Stromal cell of bone marrow (primary cell): ENCODE results near the gene P4HA2.

ENCODE experiments used
- DNase-seq: peaks from one replicate; pipeline ENCODE4 v3.0.0-alpha.2; 2012; ENCODE audit warnings: low read depth

Gene P4HA2

DNA sequence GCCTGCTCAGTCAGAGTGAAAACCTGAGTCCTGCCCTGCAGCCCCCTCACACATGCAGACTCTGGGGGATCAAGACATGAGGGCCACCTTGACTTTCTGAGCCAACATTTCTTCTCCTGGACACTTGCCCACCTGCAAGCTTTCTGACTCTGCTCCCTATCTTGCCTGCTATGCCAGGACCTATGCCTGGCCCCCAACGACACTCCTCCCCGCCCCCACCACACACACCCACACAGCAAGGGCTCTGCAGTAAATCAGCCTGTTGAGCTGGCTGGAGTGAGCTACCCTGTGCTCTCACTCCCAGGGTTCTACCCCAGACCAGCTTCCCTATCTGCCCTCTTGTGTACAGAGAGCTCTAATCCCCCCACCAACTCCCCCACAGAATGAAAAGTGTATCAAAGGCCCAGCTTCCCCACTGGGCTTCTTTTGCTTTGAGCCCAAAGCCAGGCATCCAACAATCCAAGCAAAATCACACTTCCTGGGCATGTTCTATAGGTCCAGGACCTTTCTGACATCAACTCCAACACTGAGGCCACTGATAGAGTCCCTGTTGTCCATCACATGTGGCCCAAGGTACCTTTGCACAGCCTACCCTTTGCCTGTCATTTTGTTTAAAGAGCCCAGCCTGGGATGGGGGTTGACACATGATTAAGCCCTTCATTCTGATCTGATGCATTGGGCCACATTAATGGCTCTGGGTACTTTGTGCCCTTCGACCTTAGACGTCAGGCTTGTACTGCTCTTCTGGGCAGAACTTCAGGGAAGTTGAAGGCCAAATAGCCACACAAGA lies 37.1 kb upstream of the P4HA2 start:
- DNase-seq = no peak

DNA sequence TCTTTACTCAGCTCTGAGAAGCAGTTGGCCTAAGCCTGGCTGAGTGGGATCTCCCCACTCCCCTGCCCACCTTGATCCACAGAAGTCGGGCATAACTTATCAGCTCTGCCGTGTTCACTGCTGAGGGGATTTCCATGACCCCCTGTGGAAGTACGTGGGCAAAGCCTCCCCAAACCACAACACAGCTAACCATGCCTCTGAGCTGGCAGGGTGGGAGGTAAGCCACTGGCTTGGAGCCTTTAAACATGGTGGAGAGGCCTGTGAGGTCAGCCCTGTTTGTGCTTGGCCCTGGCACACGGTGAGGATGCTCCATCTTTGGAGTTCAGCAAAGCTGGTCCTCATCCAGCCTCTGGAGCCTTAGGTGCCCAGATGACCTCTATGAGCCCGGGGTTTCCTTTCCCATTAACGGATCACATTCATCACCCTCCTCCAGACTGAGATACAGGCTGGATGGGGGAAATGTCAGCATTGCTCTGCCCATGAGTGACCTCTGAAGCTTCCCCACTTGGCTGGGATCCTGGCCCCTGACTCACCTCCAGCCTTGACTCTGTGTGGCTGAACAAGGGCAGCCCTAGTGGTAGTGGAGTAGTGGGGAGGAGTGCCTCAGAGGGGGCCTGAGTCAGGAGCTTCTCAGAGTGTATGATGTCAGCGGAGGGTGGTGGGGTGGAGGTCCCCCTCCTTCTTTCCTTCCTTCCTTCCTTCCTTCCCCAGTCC lies 36.1 kb upstream of the P4HA2 start:
- peak; percentile 97 for DNase-seq

DNA sequence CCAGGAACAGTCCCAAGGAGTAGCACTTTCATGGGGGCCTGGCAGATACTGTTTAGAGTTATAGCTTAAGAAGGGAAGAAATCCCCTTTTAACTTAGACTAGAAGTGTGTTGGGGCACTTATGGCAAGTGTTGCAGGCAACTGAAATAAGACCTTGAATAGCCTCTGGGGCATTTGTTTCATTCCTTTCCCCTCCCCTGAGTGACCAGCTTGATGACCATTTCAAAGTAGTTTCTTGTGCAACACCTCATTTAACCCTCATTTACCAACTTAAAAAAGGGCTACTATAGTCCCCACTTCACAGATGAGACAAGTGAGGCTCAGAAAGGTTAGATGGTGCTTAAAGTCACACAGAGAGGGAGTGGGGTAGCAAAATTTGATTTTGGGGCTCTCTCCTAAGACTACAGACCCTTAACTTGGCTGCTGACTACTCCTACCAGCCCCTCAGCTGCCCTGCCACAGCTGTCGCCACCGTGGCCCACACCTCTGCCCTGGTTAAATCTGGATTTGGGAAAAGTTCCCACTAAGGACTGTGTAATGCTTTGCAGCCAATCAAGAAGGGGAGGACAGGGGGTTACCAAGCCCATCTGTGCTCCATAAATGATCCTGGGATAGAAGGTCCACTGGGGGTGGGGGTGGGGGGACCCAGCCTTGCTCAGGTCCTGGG lies 35.4 kb upstream of the P4HA2 start:
- DNase-seq = no peak

GRCh38 chr5:132261881-132262845 lies 34.5 kb upstream of the P4HA2 start:
- DNase-seq = no peak

GRCh38 chr5:132260714-132261551 lies 33.3 kb upstream of the P4HA2 start:
- DNase-seq = peak; percentile 71

DNA sequence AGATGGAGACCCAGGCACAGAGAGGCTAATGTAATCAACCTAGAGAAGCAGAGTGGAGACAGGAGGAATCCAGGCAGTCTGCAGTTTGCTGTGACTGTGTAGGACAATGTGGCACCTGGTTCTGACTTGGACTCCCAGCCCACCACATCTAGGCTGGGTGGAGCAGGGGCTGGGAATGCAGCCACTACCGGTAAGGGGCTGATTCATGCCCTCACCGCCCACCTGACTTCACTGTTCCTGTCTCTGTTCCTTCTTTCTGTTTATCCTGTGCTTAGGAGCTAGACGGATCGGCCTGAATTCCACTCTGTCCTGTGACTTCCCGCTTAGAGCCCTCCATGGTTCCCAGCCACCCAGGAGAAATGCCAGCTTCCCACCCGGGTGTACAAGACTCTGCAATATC lies 32.4 kb upstream of the P4HA2 start:
- no peak for DNase-seq

DNA sequence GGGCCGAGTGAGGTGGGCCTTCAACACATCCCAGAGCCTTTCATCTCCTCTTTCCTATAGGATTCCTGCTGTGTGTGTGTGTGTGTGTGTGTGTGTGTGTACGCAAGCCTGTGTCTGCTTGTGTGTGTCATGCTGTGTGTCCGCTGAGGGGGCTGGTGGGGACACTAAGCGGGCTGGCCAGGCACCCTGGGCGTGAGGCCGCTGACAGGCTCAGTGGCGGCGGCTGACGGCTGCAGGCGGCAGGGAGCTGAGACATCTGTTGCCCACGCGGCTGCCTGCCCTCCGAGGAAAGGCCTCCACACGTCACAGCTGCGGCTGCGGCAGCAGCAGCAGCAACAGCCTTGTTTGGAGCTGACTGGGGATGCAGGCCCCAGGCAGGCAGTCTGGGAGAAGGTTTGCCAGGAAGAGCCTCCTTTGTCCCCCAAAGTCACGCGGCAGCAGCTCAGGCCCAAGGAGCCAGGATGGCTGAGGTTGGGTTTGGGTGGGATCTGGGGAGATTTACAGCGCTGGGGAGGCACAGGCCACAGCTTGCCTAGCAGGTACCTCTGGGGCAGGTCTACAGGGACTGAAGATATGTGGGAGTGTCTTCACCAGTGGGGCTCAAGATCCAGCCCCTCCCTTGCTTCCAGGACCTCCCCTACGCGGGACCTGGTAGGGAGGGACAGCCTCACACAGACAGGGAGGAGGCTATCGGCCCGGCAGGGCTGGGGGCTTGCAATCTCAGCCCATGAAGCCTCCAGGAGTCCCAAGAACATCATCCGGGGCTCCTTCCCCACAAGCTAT lies 31.6 kb upstream of the P4HA2 start:
- peak; percentile 80 for DNase-seq

GRCh38 chr5:132258102-132259068 lies 30.7 kb upstream of the P4HA2 start:
- peak; percentile 48 for DNase-seq

DNA sequence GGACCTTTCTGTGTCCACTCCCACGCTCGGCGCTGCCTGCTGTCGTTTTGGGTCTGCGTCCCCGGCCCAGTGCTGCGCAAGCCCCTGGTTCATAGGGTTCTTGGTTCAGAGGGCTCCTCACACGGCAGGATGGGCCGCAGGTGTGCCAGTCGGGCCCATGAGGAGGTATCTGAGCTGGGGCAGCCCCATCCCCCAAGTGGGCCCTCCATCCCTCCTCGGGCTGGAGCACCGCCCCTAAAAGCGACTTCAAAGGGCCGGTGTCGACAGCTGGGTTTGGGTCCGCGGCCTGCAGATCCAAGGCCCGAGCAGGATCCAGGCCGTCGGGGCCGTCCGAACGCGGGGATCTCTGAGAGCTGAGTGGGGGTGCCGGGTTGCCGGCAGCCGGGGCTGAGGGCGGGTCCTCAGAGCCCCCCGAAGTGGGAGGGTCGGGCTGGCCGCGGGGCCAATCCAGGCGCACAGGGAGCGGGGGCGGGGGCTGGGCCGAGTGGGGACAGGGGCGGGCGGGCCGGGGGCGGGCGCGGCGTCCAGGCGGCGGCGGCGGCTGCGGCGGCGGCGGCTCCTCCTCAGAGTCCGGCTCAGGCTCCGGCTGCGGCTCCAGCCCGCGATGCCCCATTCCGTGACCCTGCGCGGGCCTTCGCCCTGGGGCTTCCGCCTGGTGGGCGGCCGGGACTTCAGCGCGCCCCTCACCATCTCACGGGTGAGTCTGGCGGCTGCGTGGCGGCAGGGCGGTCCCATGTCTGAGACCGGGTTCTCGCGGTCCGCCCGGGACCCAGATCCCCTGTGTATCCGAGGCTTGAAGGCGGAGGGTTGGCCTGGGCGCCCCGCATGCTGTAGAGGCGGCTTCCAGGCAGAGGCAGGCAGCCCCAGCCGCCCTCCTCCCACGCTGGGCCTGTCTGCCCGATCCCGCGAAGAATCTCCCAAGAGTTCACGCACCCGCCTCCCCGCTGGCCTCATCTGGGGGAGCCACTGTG lies 29.8 kb upstream of the P4HA2 start, which contains the start of gene PDLIM4:
Gene PDLIM4 (plus strand): TSS at position 566 of the 971 bp plus-strand sequence. CDS start 39 bp downstream, at position 605.
- no peak for DNase-seq

DNA sequence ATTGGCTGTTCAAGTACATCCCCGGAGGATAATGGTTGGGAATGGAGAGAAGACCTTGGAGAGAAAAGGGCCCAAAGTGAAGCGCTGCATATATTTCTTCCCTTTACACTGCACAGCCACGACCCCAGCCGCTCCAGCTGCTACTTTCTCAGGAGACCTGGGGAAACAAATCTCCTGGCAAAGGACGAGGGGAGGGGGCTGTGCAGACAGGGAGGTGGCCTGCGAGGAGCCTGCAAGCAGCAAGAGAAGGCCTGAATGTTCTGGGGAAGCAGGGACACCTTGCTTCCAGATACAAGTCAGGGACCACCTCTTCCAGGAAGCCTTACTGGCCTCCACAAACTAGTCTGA lies 29.1 kb upstream of the P4HA2 start:
- DNase-seq = no peak

GRCh38 chr5:132256086-132256782 lies 28.6 kb upstream of the P4HA2 start:
- no peak for DNase-seq

DNA sequence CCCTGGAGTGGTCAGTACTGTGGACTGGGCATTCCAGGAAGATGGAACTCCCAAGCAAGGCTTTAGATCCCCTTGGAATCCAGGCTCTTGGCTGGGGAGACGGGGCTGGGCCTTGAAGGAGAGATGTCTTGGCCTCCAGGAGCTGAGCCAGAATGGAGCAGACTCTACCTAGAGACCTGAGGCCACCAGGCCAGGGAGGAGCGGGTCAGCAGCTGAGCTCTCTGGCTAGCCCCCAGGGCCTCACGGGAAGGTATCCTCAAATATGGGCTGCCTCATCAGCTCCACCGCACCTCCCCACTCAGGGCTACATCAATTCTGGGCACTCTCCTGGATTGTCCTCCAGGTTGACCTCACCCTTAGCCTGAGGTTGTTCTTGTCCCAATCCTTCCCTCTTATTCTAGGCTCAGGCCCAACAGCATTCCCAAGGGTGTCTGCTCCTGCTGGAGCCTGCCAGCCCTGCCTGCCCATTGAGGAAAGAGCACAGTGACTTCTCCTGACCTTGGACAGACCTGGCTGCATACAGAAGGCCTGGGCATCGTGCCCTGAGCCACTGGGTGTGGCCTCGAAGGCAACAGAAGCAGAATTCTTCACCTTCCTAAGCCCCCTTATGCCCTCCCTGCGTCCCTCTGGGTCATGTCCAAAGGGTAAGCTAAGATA lies 26.8 kb upstream of the P4HA2 start:
- DNase-seq = no peak

DNA sequence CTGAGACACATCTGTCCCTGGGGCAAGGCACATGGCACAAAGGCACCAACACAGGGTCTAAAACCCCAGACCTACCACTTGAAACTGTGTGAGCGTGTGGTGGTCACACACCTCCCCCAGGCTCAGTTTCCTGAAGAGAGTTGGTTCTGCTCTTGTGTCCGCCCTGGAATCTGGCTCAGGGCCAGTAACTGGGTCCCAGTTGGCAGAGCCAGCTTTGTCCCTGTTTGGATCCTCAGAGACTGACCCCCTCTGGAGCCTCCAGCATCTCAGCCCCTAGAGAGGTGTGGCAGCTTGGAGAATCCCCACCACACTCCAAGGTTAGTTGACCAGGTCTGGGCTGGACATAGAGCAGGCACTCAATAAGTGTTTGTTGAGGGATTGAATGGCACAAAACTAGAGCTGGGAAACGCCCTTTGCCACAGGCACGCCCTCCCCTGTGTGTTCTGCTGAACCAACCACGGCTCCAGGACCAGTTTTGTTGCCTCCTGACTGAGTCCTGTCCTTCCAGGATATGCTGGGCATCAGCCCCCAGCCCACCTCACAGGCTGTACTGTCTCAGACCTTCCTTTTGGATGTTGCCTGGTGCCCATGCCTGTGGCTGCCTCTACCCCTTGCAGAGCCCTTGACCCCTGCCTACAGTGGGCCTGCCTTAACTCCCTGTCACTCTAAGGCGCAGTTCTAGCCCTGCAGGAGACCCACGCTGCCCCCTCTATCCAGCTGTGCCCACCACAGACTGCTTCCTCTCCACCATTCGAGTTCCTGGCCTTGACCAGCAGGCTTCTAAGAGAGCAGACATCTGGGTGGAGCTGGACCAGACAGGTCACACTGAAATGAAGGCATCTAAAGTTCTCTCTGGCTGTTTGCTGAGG lies 26.0 kb upstream of the P4HA2 start:
- no peak for DNase-seq

- no peak for DNase-seq
These were observed 25.4 kb upstream of the P4HA2 start for GRCh38 chr5:132253008-132253441.

- no peak for DNase-seq
These were observed 23.6 kb upstream of the P4HA2 start for GRCh38 chr5:132251220-132251725.
